NCI-H524 treated with DMSO at 0.1 percent for 48 hours (cell line): ENCODE measurements around the gene RAB44.

ENCODE experiments used
- DNase-seq: peaks from one replicate; lab custom pipeline; 2025; lab: John Stamatoyannopoulos, UW

RAB44 gene

GRCh38 chr6:36771145-36771544, 73.5 kb downstream of the RAB44 start:
- no peak for DNase-seq

DNA sequence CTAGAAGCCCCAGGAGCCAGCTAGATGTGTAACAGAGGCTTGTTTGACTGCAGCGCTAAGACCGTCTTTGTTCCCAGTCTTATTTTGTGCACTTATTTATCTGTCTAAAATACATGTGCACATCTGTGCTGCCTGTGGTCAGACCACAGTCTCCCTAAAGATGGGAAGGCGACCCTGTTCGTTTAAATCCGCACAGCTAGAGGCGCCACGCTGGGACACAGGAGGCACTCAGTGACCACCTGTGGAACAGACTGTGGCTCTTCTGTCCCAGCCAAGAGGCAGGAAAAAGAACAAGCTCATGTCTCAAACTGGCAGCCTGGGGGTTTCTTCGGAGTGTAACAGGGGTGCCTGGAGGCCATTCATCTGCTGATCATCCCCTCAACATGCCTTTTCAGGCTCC, 74.8 kb downstream of the RAB44 start:
- DNase-seq, result no peak

- peak; percentile 71 for DNase-seq
Measured at GRCh38 chr6:36774331-36774730, 76.7 kb downstream of the RAB44 start.

- no peak for DNase-seq
Measured at GRCh38 chr6:36776167-36776566, 78.5 kb downstream of the RAB44 start.

DNA sequence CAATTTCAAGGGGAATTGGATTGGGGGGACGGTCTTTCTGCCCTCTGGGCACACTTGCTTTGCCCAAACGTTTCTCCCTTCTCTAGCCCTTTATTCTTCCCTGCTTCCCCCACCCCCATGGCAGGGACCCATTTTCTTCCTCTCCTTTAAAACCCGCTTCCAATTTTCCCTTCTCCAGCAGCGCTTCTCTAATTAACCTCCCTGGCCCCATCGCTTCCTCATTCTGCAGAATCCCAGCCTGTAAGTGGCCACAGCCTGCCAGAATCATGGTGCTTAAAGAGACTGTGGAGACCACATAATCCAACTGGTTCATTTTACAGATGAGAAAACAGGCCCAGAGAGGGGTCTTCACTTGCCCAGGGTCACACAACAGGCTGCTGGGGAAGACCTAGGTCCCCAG, 80.2 kb downstream of the RAB44 start:
- no peak for DNase-seq

DNA sequence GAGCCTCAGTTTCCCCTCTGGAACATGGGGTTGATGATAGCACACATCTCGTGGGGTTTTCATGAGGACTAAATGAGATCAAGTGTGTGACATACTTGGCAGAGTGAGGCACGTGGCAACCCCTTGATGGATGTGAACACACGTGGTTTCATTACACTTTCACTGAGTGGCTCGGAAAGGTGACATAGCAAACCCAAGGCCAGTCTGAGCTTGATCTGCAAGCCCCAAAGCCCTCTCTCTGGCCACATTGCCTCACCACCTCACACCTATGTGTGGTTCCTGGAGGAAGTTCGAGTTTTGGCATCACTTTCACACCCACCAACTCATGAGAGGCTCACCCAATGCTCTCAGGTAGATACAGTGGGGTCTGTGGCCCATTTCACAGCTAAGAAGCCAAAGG, 81.6 kb downstream of the RAB44 start:
- DNase-seq, result no peak

GRCh38 chr6:36780442-36781177, 83.0 kb downstream of the RAB44 start:
- DNase-seq, result no peak

DNA sequence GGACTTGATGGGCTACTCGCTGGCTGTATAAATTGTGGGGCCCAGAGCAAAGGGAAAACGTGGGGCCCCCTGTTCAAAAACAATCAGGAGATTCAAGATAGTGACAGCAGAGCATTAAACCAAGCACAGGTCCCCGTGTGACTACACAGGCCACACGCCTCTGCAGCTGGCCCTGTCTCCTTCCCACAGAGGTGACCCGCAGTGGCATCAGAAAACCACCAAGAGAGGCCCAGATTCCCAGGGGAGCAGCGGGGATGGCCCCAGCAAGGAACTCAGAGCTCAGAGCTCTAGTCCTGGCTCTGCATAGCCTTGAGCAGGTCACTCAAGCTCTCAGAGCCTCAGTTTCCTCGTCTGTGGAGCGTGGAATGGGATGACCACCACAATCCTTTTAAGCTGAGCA, 84.0 kb downstream of the RAB44 start:
- no peak for DNase-seq
